MG63 (cell line): ENCODE results near the gene SPRY2. TPM values are rescaled to one million over a fixed set of nuclear protein-coding genes. Genes with fewer than 3 reads are reported as not detected.

ENCODE experiments used
- DNase-seq: peaks from one replicate; pipeline ENCODE4 v3.0.0-alpha.2; 2020
- H3K27me3 ChIP-seq: fragments of 250-450 bp; sonication (Bioruptor Pico); 2 replicates; pipeline ENCODE4 v1.5.1; 2020; ENCODE audit warnings: mild to moderate bottlenecking, moderate library complexity
- H3K36me3 ChIP-seq: fragments of 250-450 bp; sonication (Bioruptor Pico); 2 replicates; pipeline ENCODE4 v1.5.1; 2020; ENCODE audit warnings: mild to moderate bottlenecking, moderate library complexity
- H3K4me3 ChIP-seq: fragments of 250-450 bp; sonication (Bioruptor Pico); 2 replicates; pipeline ENCODE4 v1.5.1; 2020; ENCODE audit warnings: mild to moderate bottlenecking, moderate library complexity
- H3K9me3 ChIP-seq: fragments of 250-450 bp; sonication (Bioruptor Pico); 2 replicates; pipeline ENCODE4 v1.5.1; 2020; ENCODE audit warnings: mild to moderate bottlenecking, moderate library complexity
- total RNA-seq: library from RNA; depleted of rRNA; stranded (reverse); fragments of >200 nt; shearing (Covaris generic); gene quantifications from 2 replicates; pipeline ENCODE4 v1.2.3, GENCODE V29; 2014; ENCODE audit warnings: low replicate concordance

SPRY2 gene
- total RNA-seq, 1 experiment from 2014 or later: 8.2 TPM

- no peak for DNase-seq
- H3K4me3 ChIP-seq: no peak overlapping the region
- H3K27me3 ChIP-seq: no peaks in the 10 kb centered on the region
- no peaks in the 10 kb centered on the region for H3K9me3 ChIP-seq
- no peaks in the 10 kb centered on the region for H3K36me3 ChIP-seq
Measured at GRCh38 chr13:80297503-80297902, 43.4 kb downstream of the SPRY2 start.

GRCh38 chr13:80297094-80297493 lies 43.8 kb downstream of the SPRY2 start:
- Histone ChIP-seq H3K36me3 (no peaks in the 10 kb centered on the region), H3K27me3 (no peaks in the 10 kb centered on the region), H3K4me3 (no peak overlapping the region), H3K9me3 (no peaks in the 10 kb centered on the region)
- no peak for DNase-seq

- no peaks in the 10 kb centered on the region for H3K36me3 ChIP-seq
- no peak for DNase-seq
- no peaks in the 10 kb centered on the region for H3K9me3 ChIP-seq
- no peak overlapping the region for H3K4me3 ChIP-seq
- no peaks in the 10 kb centered on the region for H3K27me3 ChIP-seq
Measured at GRCh38 chr13:80296638-80297037, 44.3 kb downstream of the SPRY2 start.

- H3K27me3 ChIP-seq: no peaks in the 10 kb centered on the region
- H3K9me3 ChIP-seq: no peaks in the 10 kb centered on the region
- no peak overlapping the region for H3K4me3 ChIP-seq
- no peak for DNase-seq
- H3K36me3 ChIP-seq: no peaks in the 10 kb centered on the region
Measured at GRCh38 chr13:80290591-80290990, 50.3 kb downstream of the SPRY2 start.
